Measurements from ENCODE around the gene VEPH1. TPM values are rescaled to one million over a fixed set of nuclear protein-coding genes. Genes with fewer than 3 reads are reported as not detected.

The VEPH1 gene
- polyA plus RNA-seq, 1 of the 3 experiments (the other 2 are of a cell fraction) = 6.0 TPM

- no peak for TF ChIP-seq PBX3 (IDR thresholded peaks at IDR 0.05)
- TF ChIP-seq NFIC (IDR thresholded peaks at IDR 0.05; ENCODE audit: borderline replicate concordance) = no peak
- TF ChIP-seq MAX (IDR thresholded peaks at IDR 0.05; ENCODE audit: low read depth) = no peak
- TF ChIP-seq NRF1 (IDR thresholded peaks at IDR 0.05; ENCODE audit: low read depth, low read length) = no peak
- TF ChIP-seq RFX5 (IDR thresholded peaks at IDR 0.05; ENCODE audit: low read length) = no peak
- TF ChIP-seq GATA2 (CRISPR knock-in tag; IDR thresholded peaks at IDR 0.05) = no peak
- no peak for TF ChIP-seq JUND (IDR thresholded peaks at IDR 0.05)
Observed at GRCh38 chr3:157534725-157535161, 31.5 kb upstream of the VEPH1 start (continued).

GRCh38 chr3:157533298-157534070 lies 30.3 kb upstream of the VEPH1 start:
- H3K4me3 ChIP-seq (ENCODE audit: low read depth in 2 of 2, low read length in 1 of 2) = peak overlapping the region in 1 of 2 experiments; percentile 52; a peak in 2 of 4 replicates
- TF ChIP-seq IRF3 (IDR thresholded peaks at IDR 0.05; ENCODE audit: low read depth, low read length) (no peak), YY1 (IDR thresholded peaks at IDR 0.05; ENCODE audit: low read depth) (0 out of 2 replicates have a peak, but pooled peaks have one; percentile 71), RAD21 (IDR thresholded peaks at IDR 0.05; ENCODE audit: low read length) (no peak), TCF12 (IDR thresholded peaks at IDR 0.05) (peak; percentile 20; the same call in 1 of the 2 replicates), TAF1 (IDR thresholded peaks at IDR 0.05; ENCODE audit: borderline replicate concordance, low read depth, low read length) (peak; percentile 31; the same call in 1 of the 2 replicates), REST (IDR thresholded peaks at IDR 0.05; ENCODE audit: low read depth, low read length) (0 out of 2 replicates have a peak, but pooled peaks have one; percentile 4), FOSL2 (IDR thresholded peaks at IDR 0.05; ENCODE audit: borderline replicate concordance, low read depth) (peak; percentile 69; the same call in 1 of the 2 replicates), ELF1 (IDR thresholded peaks at IDR 0.05) (no peak), JUND (IDR thresholded peaks at IDR 0.05) (peak; percentile 43; the same call in 1 of the 2 replicates), MAX (IDR thresholded peaks at IDR 0.05; ENCODE audit: low read depth) (peak; percentile 84), POLR2AphosphoS5 (IDR thresholded peaks at IDR 0.05; ENCODE audit: low read depth, low read length) (peak; percentile 25; the same call in 1 of the 2 replicates)
- H3K27ac ChIP-seq (ENCODE audit: low read depth in 2 of 2, low read length in 1 of 2) = peak overlapping the region; percentile 68 to 83
- no peak for DNase-seq
- no peaks in the 10 kb centered on the region for H3K9me2 ChIP-seq
- H4K20me1 ChIP-seq (ENCODE audit: insufficient read depth) = no peaks in the 10 kb centered on the region
- POLR2A ChIA-PET = no interaction called here
- peaks cover 2 to 22% of the 10 kb centered on the region in 2 experiments; a peak in 3 of 4 replicates for H3K4me1 ChIP-seq (ENCODE audit: control insufficient read depth in 1 of 2, insufficient read depth in 2 of 2, low read depth in 1 of 2, low read length in 1 of 2)
- CTCF ChIA-PET = interaction anchor here (0.6 to 7.4 kb wide), 47 partner anchors 9 to 1726 kb away, joined by 3 to 113 read pairs (median 5); partner anchors contain the start of genes GFM1 and VEPH1
- H3F3A ChIP-seq (replicated peaks; ENCODE audit: insufficient read depth) = peaks cover 43% of the 10 kb centered on the region
- H3K27me3 ChIP-seq (ENCODE audit: insufficient read depth) = no peaks in the 10 kb centered on the region
- peak overlapping the region; percentile 75 for H3K9ac ChIP-seq
- peaks cover 28% of the 10 kb centered on the region for H3K79me2 ChIP-seq (ENCODE audit: insufficient read depth)
- no peaks in the 10 kb centered on the region for H3K36me3 ChIP-seq (replicated peaks in 1 of 2; ENCODE audit: control insufficient read depth in 1 of 2, insufficient read depth in 2 of 2, low read length in 1 of 2)
- H3K4me2 ChIP-seq = peak overlapping the region; percentile 75
- H2AFZ ChIP-seq (ENCODE audit: low read depth) = peak overlapping the region; percentile 88
- no peaks in the 10 kb centered on the region for H3K9me3 ChIP-seq
- WGBS (ENCODE audit: low lambda C conversion rate) = 49% methylated on average over 9 of the region's 9 CpGs

All from SK-N-SH (cell line).